HEK293 (cell line): ENCODE measurements around the gene ETV6.

Source experiments
- CTCF ChIA-PET: fragments of 350-600 bp; formaldehyde crosslinking; extraction: SDS; loops from one replicate; lab custom pipeline; 2021; ENCODE audit warnings: antibody characterized with exemption; lab: Yijun Ruan, JAX
- POLR2A ChIA-PET: fragments of 300-600 bp; formaldehyde crosslinking; extraction: SDS; loops from one replicate; lab custom pipeline; 2020; ENCODE audit warnings: antibody characterized with exemption, inconsistent platforms; lab: Yijun Ruan, JAX
- H3K27ac ChIP-seq: fragments of 200-500 bp; sonication (Bioruptor generic); 2 replicates; pipeline ENCODE4 v1.5.1; 2014; ENCODE audit warnings: low read depth, low read length, control low read depth, inconsistent platforms; ENCODE audit errors: extremely low read depth
- H3K36me3 ChIP-seq, 2 experiments: fragments of 200-500 bp in 1 of 2; sonication (Bioruptor generic) in 1 of 2; 1 replicate in 1 of 2; 2 replicates in 1 of 2; pipeline ENCODE4 v1.5.1; 2014 to 2017; ENCODE audit warnings: inconsistent platforms in 2 of 2, low read length in 2 of 2; ENCODE audit not compliant: control insufficient read depth in 2 of 2, insufficient read depth in 1 of 2
- H3K4me1 ChIP-seq: fragments of 200-500 bp; sonication (Bioruptor generic); 2 replicates; pipeline ENCODE4 v1.5.1; 2014; ENCODE audit warnings: mild to moderate bottlenecking, low read length, inconsistent platforms; ENCODE audit not compliant: control insufficient read depth, insufficient read depth
- H3K4me3 ChIP-seq: 2 replicates; pipeline ENCODE4 v1.5.1; 2011; ENCODE audit warnings: low read depth, mild to moderate bottlenecking, control low read depth, low read length, moderate library complexity
- H3K9me3 ChIP-seq: fragments of 200-500 bp; sonication (Bioruptor generic); 2 replicates; pipeline ENCODE4 v1.5.1; 2014; ENCODE audit warnings: low read depth, low read length, inconsistent platforms; ENCODE audit not compliant: control insufficient read depth, insufficient read depth
- KLF1 ChIP-seq: fragments of 450-650 bp; formaldehyde crosslinking; IDR thresholded peaks from 2 replicates; pipeline ENCODE4 v1.5.1; 2016; ENCODE audit warnings: missing biosample characterization, missing genetic modification characterization
- KLF17 ChIP-seq: fragments of 450-650 bp; formaldehyde crosslinking; IDR thresholded peaks from 2 replicates; pipeline ENCODE4 v1.5.1; 2016; ENCODE audit warnings: missing biosample characterization, missing genetic modification characterization
- PRDM6 ChIP-seq: fragments of 450-650 bp; formaldehyde crosslinking; IDR thresholded peaks from 2 replicates; pipeline ENCODE4 v1.5.1; 2017; ENCODE audit warnings: missing biosample characterization, missing genetic modification characterization
- TCF7L2 ChIP-seq: IDR thresholded peaks from 2 replicates; pipeline ENCODE4 v1.6.1; 2011; ENCODE audit warnings: low read depth, mild to moderate bottlenecking, inconsistent platforms, low read length, moderate library complexity, borderline replicate concordance
- ZBTB10 ChIP-seq: fragments of 450-650 bp; formaldehyde crosslinking; IDR thresholded peaks from 2 replicates; pipeline ENCODE4 v1.5.1; 2016; ENCODE audit warnings: missing biosample characterization, missing genetic modification characterization
- ZNF140 ChIP-seq: fragments of 450-650 bp; formaldehyde crosslinking; IDR thresholded peaks from 2 replicates; pipeline ENCODE4 v1.5.1; 2016; ENCODE audit warnings: missing biosample characterization, missing genetic modification characterization
- ZNF148 ChIP-seq: fragments of 450-650 bp; formaldehyde crosslinking; IDR thresholded peaks from 2 replicates; pipeline ENCODE4 v1.5.0; 2017; ENCODE audit warnings: missing biosample characterization, missing genetic modification characterization, borderline replicate concordance
- ZNF16 ChIP-seq: fragments of 450-650 bp; formaldehyde crosslinking; IDR thresholded peaks from 2 replicates; pipeline ENCODE4 v1.5.1; 2016; ENCODE audit warnings: low read depth, missing biosample characterization, missing genetic modification characterization
- ZNF175 ChIP-seq: fragments of 450-650 bp; formaldehyde crosslinking; IDR thresholded peaks from 2 replicates; pipeline ENCODE4 v1.5.1; 2016; ENCODE audit warnings: missing biosample characterization, missing genetic modification characterization
- ZNF2 ChIP-seq: fragments of 450-650 bp; formaldehyde crosslinking; IDR thresholded peaks from 2 replicates; pipeline ENCODE4 v1.5.1; 2016; ENCODE audit warnings: missing biosample characterization, missing genetic modification characterization
- ZNF274 ChIP-seq, 2 experiments: fragments of 200-500 bp in 1 of 2; fragments of 450-650 bp in 1 of 2; sonication (Bioruptor generic) in 1 of 2; formaldehyde crosslinking in 1 of 2; IDR thresholded peaks; 2 replicates each; pipeline versions ENCODE4 v1.5.1 to v1.6.1; 2014 to 2016; ENCODE audit warnings: borderline replicate concordance in 1 of 2, inconsistent platforms in 1 of 2, low read length in 1 of 2, missing biosample characterization in 1 of 2, missing genetic modification characterization in 1 of 2
- ZNF704 ChIP-seq: fragments of 450-650 bp; formaldehyde crosslinking; IDR thresholded peaks from 2 replicates; pipeline ENCODE4 v1.5.1; 2016; ENCODE audit warnings: missing biosample characterization, missing genetic modification characterization
- ZNF837 ChIP-seq: fragments of 450-650 bp; formaldehyde crosslinking; IDR thresholded peaks from 2 replicates; pipeline ENCODE4 v1.5.1; 2016; ENCODE audit warnings: missing biosample characterization, missing genetic modification characterization

The ETV6 gene

GRCh38 chr12:11688379-11688778 lies 38.9 kb downstream of the ETV6 start:
- no peak overlapping the region for H3K27ac ChIP-seq
- ChIA-PET CTCF (no interaction called here), POLR2A (no interaction called here)
- no peaks in the 10 kb centered on the region for H3K36me3 ChIP-seq
- 0 out of 2 replicates have a peak, but pooled peaks cover 4% of the 10 kb centered on the region for H3K4me1 ChIP-seq
- no peaks in the 10 kb centered on the region for H3K9me3 ChIP-seq
- H3K4me3 ChIP-seq = no peak overlapping the region
- TF ChIP-seq ZNF16 (tag by site-specific recombination) (no peak), KLF17 (no peak), ZNF148 (tag by site-specific recombination) (no peak), ZNF274 (IDR thresholded peaks at IDR 0.05; ENCODE audit: low read length) (no peak), ZNF274 (tag by site-specific recombination; IDR thresholded peaks at IDR 0.05; ENCODE audit: borderline replicate concordance) (no peak)

- no peak for TF ChIP-seq ZNF175 (tag by site-specific recombination)
- no peak for TF ChIP-seq ZNF140
- TF ChIP-seq ZNF837 (tag by site-specific recombination) = no peak
- no peak for TF ChIP-seq ZNF2
- no peak for TF ChIP-seq PRDM6 (tag by site-specific recombination)
- no peak for TF ChIP-seq KLF1 (tag by site-specific recombination)
- no peak for TF ChIP-seq TCF7L2
- TF ChIP-seq ZNF704 (tag by site-specific recombination) = no peak
- no peak for TF ChIP-seq ZBTB10 (tag by site-specific recombination)
- Histone ChIP-seq H3K27ac (no peak overlapping the region), H3K4me1 (0 out of 2 replicates have a peak, but pooled peaks cover 4% of the 10 kb centered on the region), H3K36me3 (no peaks in the 10 kb centered on the region), H3K4me3 (no peak overlapping the region), H3K9me3 (no peaks in the 10 kb centered on the region)
- CTCF ChIA-PET = no interaction called here
- POLR2A ChIA-PET = interaction anchor here (0.7 kb wide), 1 partner anchor 402 kb away, joined by 3 read pairs; no protein-coding TSS in a partner anchor
These were observed 39.4 kb downstream of the ETV6 start for GRCh38 chr12:11688831-11689230.
